MM.1S (cell line): Measurements from ENCODE around the gene SORCS2.

Experiments
- DNase-seq: peaks from one replicate; pipeline ENCODE4 v3.0.0-alpha.2; 2015
- H2AFZ ChIP-seq: fragments of 300-600 bp; sonication (generic); 2 replicates; pipeline ENCODE4 v1.6.0; 2016; ENCODE audit warnings: antibody characterized with exemption, low read length
- H3F3A ChIP-seq: fragments of 300-600 bp; sonication (generic); 2 replicates; pipeline ENCODE4 v1.6.1; 2016; ENCODE audit warnings: mild to moderate bottlenecking, antibody characterized with exemption, low read length, moderate library complexity, mixed read lengths; ENCODE audit not compliant: insufficient read depth
- H3K27ac ChIP-seq: fragments of 300-600 bp; sonication (generic); 2 replicates; pipeline ENCODE4 v1.5.1; 2016; ENCODE audit warnings: mild to moderate bottlenecking, low read length
- H3K27me3 ChIP-seq: fragments of 300-600 bp; sonication (generic); replicated peaks from 2 replicates; pipeline ENCODE4 v1.6.0; 2016; ENCODE audit warnings: low read length; ENCODE audit not compliant: insufficient read depth
- H3K36me3 ChIP-seq: fragments of 300-600 bp; sonication (generic); replicated peaks from 2 replicates; pipeline ENCODE4 v1.6.1; 2016; ENCODE audit warnings: mild to moderate bottlenecking, low read length, mixed read lengths; ENCODE audit not compliant: insufficient read depth
- H3K4me1 ChIP-seq: fragments of 300-600 bp; sonication (generic); 2 replicates; pipeline ENCODE4 v1.6.1; 2016; ENCODE audit warnings: low read length, mixed read lengths
- H3K4me2 ChIP-seq: fragments of 300-600 bp; sonication (generic); 2 replicates; pipeline ENCODE4 v1.6.0; 2016; ENCODE audit warnings: low read depth, low read length
- H3K4me3 ChIP-seq: fragments of 300-600 bp; sonication (generic); 2 replicates; pipeline ENCODE4 v1.5.1; 2016; ENCODE audit warnings: low read length, mixed read lengths
- H3K79me2 ChIP-seq: fragments of 300-600 bp; sonication (generic); 2 replicates; pipeline ENCODE4 v1.6.1; 2016; ENCODE audit warnings: mixed run types, low read length, mixed read lengths
- H3K9ac ChIP-seq: fragments of 300-600 bp; sonication (generic); 2 replicates; pipeline ENCODE4 v1.6.1; 2016; ENCODE audit warnings: low read length, mixed read lengths
- H3K9me2 ChIP-seq: fragments of 300-600 bp; sonication (generic); replicated peaks from 2 replicates; pipeline ENCODE4 v1.6.1; 2016; ENCODE audit warnings: mild to moderate bottlenecking, low read length, mixed read lengths; ENCODE audit not compliant: insufficient read depth
- H3K9me3 ChIP-seq: fragments of 300-600 bp; sonication (generic); replicated peaks from 2 replicates; pipeline ENCODE4 v1.6.1; 2016; ENCODE audit warnings: mild to moderate bottlenecking, low read length, mixed read lengths; ENCODE audit not compliant: insufficient read depth
- H4K20me1 ChIP-seq: fragments of 300-600 bp; sonication (generic); 2 replicates; pipeline ENCODE4 v1.6.1; 2016; ENCODE audit warnings: mild to moderate bottlenecking, low read length, moderate library complexity, mixed read lengths; ENCODE audit not compliant: insufficient read depth
- CTCF ChIP-seq: fragments of 300-600 bp; sonication (generic); IDR thresholded peaks from 2 replicates; pipeline ENCODE4 v1.5.1; 2016; ENCODE audit warnings: antibody characterized with exemption, low read length, mixed read lengths
- EZH2 ChIP-seq: fragments of 300-600 bp; sonication (generic); optimal IDR thresholded peaks from 2 replicates; pipeline ENCODE3; 2017; ENCODE audit warnings: low read depth, mild to moderate bottlenecking, antibody characterized with exemption, low read length, mixed read lengths
- EZH2phosphoT487 ChIP-seq: fragments of 300-600 bp; sonication (generic); IDR thresholded peaks from 2 replicates; pipeline ENCODE4 v1.6.1; 2018; ENCODE audit warnings: antibody characterized with exemption, low read length

Gene SORCS2

GRCh38 chr4:7264694-7265093, 72.4 kb downstream of the SORCS2 start:
- no peaks in the 10 kb centered on the region for H3K4me1 ChIP-seq
- no peak for TF ChIP-seq CTCF
- TF ChIP-seq EZH2phosphoT487, result no peak
- no peak for TF ChIP-seq EZH2
- H3K27ac ChIP-seq, result no peak overlapping the region
- H3K9me3 ChIP-seq, result no peaks in the 10 kb centered on the region
- no peaks in the 10 kb centered on the region for H3F3A ChIP-seq
- no peak overlapping the region for H2AFZ ChIP-seq
- H3K9me2 ChIP-seq, result no peaks in the 10 kb centered on the region
- no peak overlapping the region for H3K9ac ChIP-seq
- H3K4me2 ChIP-seq, result no peak overlapping the region
- H4K20me1 ChIP-seq, result no peaks in the 10 kb centered on the region; the same call in 1 of the 2 replicates
- H3K27me3 ChIP-seq, result peaks cover 93% of the 10 kb centered on the region
- H3K4me3 ChIP-seq, result no peak overlapping the region
- no peaks in the 10 kb centered on the region for H3K79me2 ChIP-seq
- H3K36me3 ChIP-seq, result no peaks in the 10 kb centered on the region
- no peak for DNase-seq

GRCh38 chr4:7266525-7267292, 74.4 kb downstream of the SORCS2 start:
- H3K4me3 ChIP-seq, result no peak overlapping the region

GRCh38 chr4:7267829-7268228, 75.5 kb downstream of the SORCS2 start:
- no peaks in the 10 kb centered on the region for H3K4me1 ChIP-seq
- no peaks in the 10 kb centered on the region for H3K79me2 ChIP-seq
- no peaks in the 10 kb centered on the region for H3K36me3 ChIP-seq
- no peaks in the 10 kb centered on the region for H3F3A ChIP-seq
- peaks cover 96% of the 10 kb centered on the region for H3K27me3 ChIP-seq
- no peaks in the 10 kb centered on the region for H3K9me2 ChIP-seq
- no peak for DNase-seq
- no peak overlapping the region for H3K4me2 ChIP-seq
- H2AFZ ChIP-seq, result no peak overlapping the region
- TF ChIP-seq EZH2phosphoT487 (no peak), EZH2 (no peak), CTCF (no peak)
- H3K27ac ChIP-seq, result no peak overlapping the region
- no peaks in the 10 kb centered on the region for H3K9me3 ChIP-seq
- no peak overlapping the region for H3K9ac ChIP-seq
- H3K4me3 ChIP-seq, result no peak overlapping the region
- H4K20me1 ChIP-seq, result no peaks in the 10 kb centered on the region

More at GRCh38 chr4:7266525-7267292, 74.4 kb downstream of the SORCS2 start:
- no peak overlapping the region for H2AFZ ChIP-seq
- H3K27me3 ChIP-seq, result peaks cover 93% of the 10 kb centered on the region
- DNase-seq, result no peak
- H3K9me2 ChIP-seq, result no peaks in the 10 kb centered on the region
- no peak overlapping the region for H3K9ac ChIP-seq
- no peaks in the 10 kb centered on the region for H4K20me1 ChIP-seq
- no peaks in the 10 kb centered on the region for H3K79me2 ChIP-seq
- no peaks in the 10 kb centered on the region for H3K4me1 ChIP-seq
- no peaks in the 10 kb centered on the region for H3K36me3 ChIP-seq
- no peaks in the 10 kb centered on the region for H3K9me3 ChIP-seq
- no peak overlapping the region for H3K27ac ChIP-seq
- no peak for TF ChIP-seq EZH2phosphoT487
- TF ChIP-seq EZH2, result no peak
- TF ChIP-seq CTCF, result no peak
- no peaks in the 10 kb centered on the region for H3F3A ChIP-seq
- H3K4me2 ChIP-seq, result no peak overlapping the region
